H9 (cell line): ENCODE results near the gene MYO10. TPM values are rescaled to one million over a fixed set of nuclear protein-coding genes. Genes with fewer than 3 reads are reported as not detected.

Experiments
- DNase-seq: peaks from one replicate; pipeline ENCODE4 v3.0.0-alpha.2; 2017
- H2AFZ ChIP-seq: one replicate; pipeline ENCODE4 v1.6.1; 2013; ENCODE audit warnings: mild to moderate bottlenecking, low read length, control low read depth, moderate library complexity
- H2AK5ac ChIP-seq: 2 replicates; pipeline ENCODE4 v1.6.1; 2013; ENCODE audit warnings: low read length, control low read depth, mixed read lengths; ENCODE audit not compliant: insufficient read length
- H2BK120ac ChIP-seq: one replicate; pipeline ENCODE4 v1.6.1; 2013; ENCODE audit warnings: low read depth, mild to moderate bottlenecking, low read length, control low read depth, inconsistent platforms; ENCODE audit not compliant: poor library complexity, severe bottlenecking
- H2BK12ac ChIP-seq: 2 replicates; pipeline ENCODE4 v1.6.1; 2013; ENCODE audit warnings: low read length, control low read depth, mixed read lengths, low read depth; ENCODE audit not compliant: insufficient read length
- H2BK15ac ChIP-seq: 2 replicates; pipeline ENCODE4 v1.6.1; 2013; ENCODE audit warnings: low read depth, low read length, control low read depth
- H2BK20ac ChIP-seq: one replicate; pipeline ENCODE4 v1.6.1; 2013; ENCODE audit warnings: low read depth, mild to moderate bottlenecking, low read length, control low read depth, inconsistent platforms; ENCODE audit not compliant: poor library complexity, severe bottlenecking
- H2BK5ac ChIP-seq: 2 replicates; pipeline ENCODE4 v1.6.1; 2013; ENCODE audit warnings: low read length, control low read depth, mixed read lengths; ENCODE audit not compliant: insufficient read length
- H3K14ac ChIP-seq: 2 replicates; pipeline ENCODE4 v1.6.1; 2013; ENCODE audit warnings: low read length, control low read depth; ENCODE audit not compliant: insufficient read depth
- H3K18ac ChIP-seq: 2 replicates; pipeline ENCODE4 v1.6.1; 2013; ENCODE audit warnings: low read depth, mild to moderate bottlenecking, mixed read lengths, low read length, control low read depth; ENCODE audit not compliant: insufficient read length
- H3K23ac ChIP-seq: 2 replicates; pipeline ENCODE4 v1.6.1; 2013; ENCODE audit warnings: low read length, control low read depth, mixed read lengths, low read depth; ENCODE audit not compliant: insufficient read length
- H3K23me2 ChIP-seq: 2 replicates; pipeline ENCODE4 v1.6.1; 2013; ENCODE audit warnings: low read depth, mild to moderate bottlenecking, mixed read lengths, low read length, control low read depth; ENCODE audit not compliant: insufficient read length, poor library complexity, severe bottlenecking
- H3K27ac ChIP-seq: 2 replicates; pipeline ENCODE4 v1.5.1; 2013; ENCODE audit warnings: low read length, control low read depth, mixed read lengths, low read depth; ENCODE audit not compliant: insufficient read length
- H3K27me3 ChIP-seq: 2 replicates; pipeline ENCODE4 v1.6.1; 2013; ENCODE audit warnings: low read length, control low read depth, inconsistent platforms; ENCODE audit not compliant: insufficient read depth
- H3K4ac ChIP-seq: 2 replicates; pipeline ENCODE4 v1.6.1; 2013; ENCODE audit warnings: low read depth, mild to moderate bottlenecking, control low read depth, inconsistent platforms, low read length, moderate library complexity
- H3K4me1 ChIP-seq: 2 replicates; pipeline ENCODE4 v1.6.1; 2013; ENCODE audit warnings: low read length, control low read depth, inconsistent platforms; ENCODE audit not compliant: insufficient read depth
- H3K4me2 ChIP-seq: 2 replicates; pipeline ENCODE4 v1.6.1; 2013; ENCODE audit warnings: low read length, control low read depth, mixed read lengths; ENCODE audit not compliant: insufficient read length, insufficient read depth
- H3K56ac ChIP-seq: 2 replicates; pipeline ENCODE4 v1.6.1; 2013; ENCODE audit warnings: low read depth, mild to moderate bottlenecking, mixed read lengths, low read length, control low read depth; ENCODE audit not compliant: insufficient read length
- H3K79me1 ChIP-seq: 2 replicates; pipeline ENCODE4 v1.6.1; 2013; ENCODE audit warnings: low read depth, mild to moderate bottlenecking, moderate library complexity, low read length, control low read depth, inconsistent platforms; ENCODE audit not compliant: insufficient read depth, poor library complexity, severe bottlenecking
- H3K79me2 ChIP-seq: 2 replicates; pipeline ENCODE4 v1.6.1; 2013; ENCODE audit warnings: low read length, control low read depth, inconsistent platforms; ENCODE audit not compliant: insufficient read depth
- H3K9ac ChIP-seq: 2 replicates; pipeline ENCODE4 v1.6.1; 2013; ENCODE audit warnings: low read length, control low read depth, mixed read lengths; ENCODE audit not compliant: insufficient read length; ENCODE audit errors: extremely low read depth
- H3K9me3 ChIP-seq: one replicate; pipeline ENCODE4 v1.6.1; 2013; ENCODE audit warnings: low read depth, low read length, inconsistent platforms; ENCODE audit not compliant: control insufficient read depth
- H3T11ph ChIP-seq: one replicate; pipeline ENCODE4 v1.6.1; 2013; ENCODE audit warnings: mild to moderate bottlenecking, low read length, control low read depth, inconsistent platforms
- H4K20me1 ChIP-seq: one replicate; pipeline ENCODE4 v1.6.1; 2013; ENCODE audit not compliant: control insufficient read depth, insufficient read length, insufficient read depth
- H4K5ac ChIP-seq: 2 replicates; pipeline ENCODE4 v1.6.1; 2013; ENCODE audit warnings: low read depth, mild to moderate bottlenecking, mixed read lengths, low read length, control low read depth; ENCODE audit not compliant: insufficient read length
- H4K8ac ChIP-seq: replicated peaks from 2 replicates; pipeline ENCODE4 v1.6.1; 2013; ENCODE audit warnings: low read length, control low read depth, mixed read lengths, low read depth; ENCODE audit not compliant: insufficient read length
- H4K91ac ChIP-seq: 2 replicates; pipeline ENCODE4 v1.6.1; 2013; ENCODE audit warnings: low read depth, mild to moderate bottlenecking, moderate library complexity, mixed read lengths, low read length, control low read depth; ENCODE audit not compliant: insufficient read length
- H3K27ac Mint-ChIP-seq, 3 experiments: 2 replicates in 2 of 3; 3 replicates in 1 of 3; pipeline ENCODE4 v1.8.0; 2020 to 2021; ENCODE audit warnings: mixed read lengths in 3 of 3, mild to moderate bottlenecking in 1 of 3, moderate library complexity in 1 of 3
- H3K27me3 Mint-ChIP-seq: 2 replicates; pipeline ENCODE4 v1.8.0; 2021; ENCODE audit warnings: low read depth, mild to moderate bottlenecking, moderate library complexity, mixed read lengths
- H3K36me3 Mint-ChIP-seq, 3 experiments: 2 replicates in 2 of 3; 3 replicates in 1 of 3; pipeline ENCODE4 v1.8.0; 2020 to 2021; ENCODE audit warnings: low read depth in 3 of 3, mixed read lengths in 3 of 3; ENCODE audit not compliant: insufficient read depth in 1 of 3
- H3K4me1 Mint-ChIP-seq, 2 experiments: 2 replicates each; pipeline ENCODE4 v1.8.0; 2020; ENCODE audit warnings: mixed read lengths in 2 of 2
- H3K4me3 Mint-ChIP-seq, 2 experiments: 2 replicates in 1 of 2; 3 replicates in 1 of 2; pipeline ENCODE4 v1.8.0; 2020 to 2021; ENCODE audit warnings: mild to moderate bottlenecking in 2 of 2, mixed read lengths in 2 of 2, moderate library complexity in 1 of 2
- H3K9me3 Mint-ChIP-seq, 2 experiments: 2 replicates in 1 of 2; 3 replicates in 1 of 2; pipeline ENCODE4 v1.8.0; 2020; ENCODE audit warnings: mild to moderate bottlenecking in 2 of 2, mixed read lengths in 2 of 2, moderate library complexity in 1 of 2
- CTCF ChIP-seq: fragments of 200-600 bp; sonication (generic); conservative IDR thresholded peaks from 3 replicates; pipeline ENCODE4 v1.8.0; 2021; ENCODE audit warnings: antibody characterized with exemption, mild to moderate bottlenecking
- WGBS: extraction: QIAGEN DNeasy Blood & Tissue Kit; methylation state at CpG from one replicate; pipeline ENCODE4 v1.1.7; 2013; ENCODE audit warnings: missing lambda C conversion rate, low lambda C conversion rate, mixed read lengths; ENCODE audit not compliant: insufficient read length; ENCODE audit errors: extremely low coverage; 5-methylcytosine and 5-hydroxymethylcytosine counted together
- total RNA-seq: library from RNA; stranded (reverse); gene quantifications from 2 replicates; pipeline ENCODE4 v1.2.1, GENCODE V29; 2021

The MYO10 gene
- total RNA-seq, 1 experiment from 2014 or later = 127 TPM

- H3K27me3 ChIP-seq = no peaks in the 10 kb centered on the region
- H3K14ac ChIP-seq = no peak overlapping the region
- H2AK5ac ChIP-seq = no peak overlapping the region
- Mint-ChIP-seq H3K9me3 (no peaks in the 10 kb centered on the region; a peak in 2 of 5 replicates), H3K4me1 (peaks cover 62 to 69% of the 10 kb centered on the region in 2 experiments), H3K4me3 (no peak overlapping the region), H3K27ac (peak overlapping the region; percentile 44 to 74 (median 62); a peak in 4 of 7 replicates), H3K36me3 (no peaks in the 10 kb centered on the region; a peak in 1 of 7 replicates), H3K27me3 (no peaks in the 10 kb centered on the region)
- no peak overlapping the region for H4K8ac ChIP-seq
- no peaks in the 10 kb centered on the region for H3K79me1 ChIP-seq
- H3K56ac ChIP-seq = no peak overlapping the region
- no peak overlapping the region for H3T11ph ChIP-seq
- H3K9ac ChIP-seq = no peak overlapping the region
- H2BK20ac ChIP-seq = no peak overlapping the region
- no peak overlapping the region for H3K4me2 ChIP-seq
- no peak overlapping the region for H2BK120ac ChIP-seq
- peaks cover 2% of the 10 kb centered on the region; the same call in 1 of the 2 replicates for H3K79me2 ChIP-seq
- no peak for DNase-seq
- no peak overlapping the region for H4K91ac ChIP-seq
- H2AFZ ChIP-seq = no peak overlapping the region
- H3K4ac ChIP-seq = no peak overlapping the region
- no peak for TF ChIP-seq CTCF
- no peaks in the 10 kb centered on the region for H4K20me1 ChIP-seq
- no peak overlapping the region for H4K5ac ChIP-seq
- H2BK15ac ChIP-seq = no peak overlapping the region
- H3K4me1 ChIP-seq = peaks cover 28% of the 10 kb centered on the region; the same call in 1 of the 2 replicates
- no peak overlapping the region for H3K23ac ChIP-seq
- no peaks in the 10 kb centered on the region for H3K9me3 ChIP-seq
- no peak overlapping the region for H3K18ac ChIP-seq
- no peak overlapping the region for H2BK5ac ChIP-seq
- no peaks in the 10 kb centered on the region for H3K23me2 ChIP-seq
- WGBS = no CpG with 5 or more reads among the region's 6 CpGs
- H3K27ac ChIP-seq = no peak overlapping the region
- no peak overlapping the region for H2BK12ac ChIP-seq
These were observed 38.3 kb downstream of the MYO10 start for GRCh38 chr5:16897800-16898199.
